GM19023 (cell line): ENCODE measurements around the gene PRIM2.
"Not testable (repeated sequence)": the region's sequence is repeated elsewhere in the genome, so short reads cannot be mapped to it uniquely, and the experiment has no call there.

ENCODE experiments used
- ATAC-seq: cut with Tn5 transposase; IDR thresholded peaks from one replicate; pipeline ENCODE4 v1.9.1; 2021; ENCODE audit warnings: mild to moderate bottlenecking, moderate library complexity; ENCODE audit not compliant: unreplicated experiment

PRIM2 gene

DNA sequence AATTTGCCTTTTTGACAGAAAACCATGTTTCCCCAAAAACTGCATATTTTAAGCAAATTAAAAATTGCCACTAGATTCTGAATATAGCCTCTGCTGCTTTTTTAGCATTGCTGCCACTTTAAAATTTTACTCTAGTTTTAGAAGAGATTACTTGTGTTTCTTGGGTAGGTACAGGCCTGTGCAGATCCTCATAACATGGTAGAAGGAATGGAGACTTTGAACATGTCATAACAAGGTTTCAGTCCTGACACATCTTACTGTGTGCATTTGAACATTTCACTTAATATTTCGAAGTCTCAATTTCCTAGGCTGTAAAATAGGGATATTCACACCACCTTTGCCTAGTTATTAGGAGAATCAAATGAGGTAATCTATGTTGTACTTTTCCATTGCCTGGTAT is 259.6 kb downstream of the PRIM2 start:
- ATAC-seq, result not testable (repeated sequence)

DNA sequence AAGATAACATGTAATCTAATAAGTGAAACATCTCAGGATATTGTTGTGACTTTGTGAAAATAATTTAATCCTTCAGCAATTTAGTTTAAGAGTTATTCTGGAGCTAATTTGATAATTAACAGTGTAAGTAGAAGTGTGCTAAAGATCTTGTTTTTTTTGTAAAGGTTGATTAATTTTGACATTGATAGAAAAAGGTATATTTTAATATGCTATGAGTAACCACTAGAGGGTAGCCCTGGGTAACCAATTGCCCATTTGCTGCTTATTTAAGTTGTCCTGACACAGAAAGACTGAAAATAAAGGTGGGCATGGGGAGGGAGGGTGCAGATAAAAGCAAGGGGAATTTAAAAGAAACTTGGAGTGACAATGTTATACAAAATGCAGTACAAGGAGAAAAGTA is 262.1 kb downstream of the PRIM2 start:
- not testable (repeated sequence) for ATAC-seq

DNA sequence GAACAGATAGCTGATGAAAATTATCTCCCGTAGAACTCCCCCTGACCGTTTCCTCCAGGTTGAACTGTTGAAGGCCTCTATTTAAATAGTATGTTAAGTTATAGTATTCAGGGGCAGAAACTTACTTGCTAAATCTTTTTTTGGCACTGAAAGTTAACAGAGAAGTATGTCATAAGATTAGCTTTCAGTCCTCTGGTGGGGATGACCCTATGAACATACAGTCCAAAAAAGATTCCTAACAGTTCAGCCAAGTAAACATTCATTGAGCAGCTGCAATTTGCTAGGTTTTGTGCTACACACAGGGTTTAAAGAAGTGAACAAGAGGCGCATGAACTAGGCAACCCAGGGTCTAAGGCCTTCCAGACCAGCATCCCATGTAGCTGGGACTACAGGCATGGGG is 264.2 kb downstream of the PRIM2 start:
- ATAC-seq, result not testable (repeated sequence)

DNA sequence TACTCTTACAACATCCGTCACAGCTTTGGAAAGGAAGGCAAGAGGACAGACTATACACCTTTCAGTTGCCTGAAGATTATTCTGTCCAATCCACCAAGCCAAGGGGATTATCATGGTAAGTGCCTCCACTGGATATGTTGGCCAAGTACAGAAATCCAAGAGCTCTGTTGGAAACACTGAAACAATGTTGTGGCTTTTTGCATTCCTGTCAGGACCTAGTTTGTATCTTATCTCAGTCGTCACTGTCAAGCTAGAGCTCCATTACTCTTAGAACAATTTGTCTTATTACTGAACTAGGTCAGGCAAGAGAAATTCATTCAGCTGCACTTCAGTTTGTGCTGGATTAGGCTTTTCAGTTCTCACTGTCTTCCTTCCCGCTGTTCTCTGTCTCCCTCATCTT is 283.7 kb downstream of the PRIM2 start:
- not testable (repeated sequence) for ATAC-seq

DNA sequence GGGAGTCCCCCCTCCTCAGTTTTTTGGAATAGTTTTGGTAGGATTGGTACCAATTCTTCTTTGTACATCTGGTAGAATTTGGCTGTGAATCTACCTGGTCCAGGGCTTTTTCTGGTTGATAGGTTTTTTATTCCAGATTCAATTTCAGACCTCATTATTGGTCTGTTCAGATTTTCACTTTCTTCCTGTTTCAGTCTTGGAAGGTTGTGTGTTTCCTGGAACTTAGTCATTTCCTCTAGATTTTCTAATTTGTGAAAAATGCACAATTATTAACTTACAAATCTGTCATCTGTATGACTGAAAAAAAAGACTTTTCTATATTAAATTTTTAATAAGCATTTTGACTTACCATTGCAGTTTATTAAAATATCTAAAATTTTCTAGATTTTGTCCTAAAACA is 287.9 kb downstream of the PRIM2 start:
- ATAC-seq, result not testable (repeated sequence)

DNA sequence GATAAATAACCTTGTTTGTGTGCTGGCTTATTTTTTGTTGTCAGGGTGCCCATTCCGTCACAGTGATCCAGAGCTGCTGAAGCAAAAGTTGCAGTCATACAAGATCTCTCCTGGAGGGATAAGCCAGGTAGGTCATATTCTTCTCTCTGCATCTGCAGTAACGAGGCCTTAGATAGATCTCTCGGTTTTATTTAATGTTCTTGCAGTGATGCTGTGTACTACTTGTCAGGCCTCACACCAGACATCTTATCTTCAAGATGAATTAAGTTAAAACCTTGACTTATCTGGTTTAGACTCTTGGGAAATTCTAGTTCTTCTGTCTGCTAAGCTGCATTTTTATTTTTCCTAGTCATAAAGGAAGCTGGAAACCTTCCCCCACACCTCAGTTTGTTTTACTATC is 288.9 kb downstream of the PRIM2 start:
- not testable (repeated sequence) for ATAC-seq

DNA sequence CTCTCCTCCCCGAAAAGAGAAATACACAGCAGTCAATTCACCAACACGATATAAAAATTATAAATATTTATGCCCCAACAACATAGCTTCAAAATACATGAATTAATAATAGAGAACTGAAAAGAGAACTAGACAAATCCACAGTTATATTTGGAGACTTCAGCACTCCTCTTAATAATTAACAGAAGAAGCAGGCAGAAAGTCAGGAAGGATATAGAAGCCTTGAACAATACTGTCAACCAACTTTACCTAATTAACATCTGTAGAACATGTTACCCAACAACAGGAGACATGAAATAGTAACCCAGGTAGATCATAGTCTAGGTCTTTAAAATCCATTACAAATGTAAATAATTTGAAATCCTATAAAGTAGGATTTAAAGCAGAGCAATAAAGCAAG is 293.2 kb downstream of the PRIM2 start:
- not testable (repeated sequence) for ATAC-seq

DNA sequence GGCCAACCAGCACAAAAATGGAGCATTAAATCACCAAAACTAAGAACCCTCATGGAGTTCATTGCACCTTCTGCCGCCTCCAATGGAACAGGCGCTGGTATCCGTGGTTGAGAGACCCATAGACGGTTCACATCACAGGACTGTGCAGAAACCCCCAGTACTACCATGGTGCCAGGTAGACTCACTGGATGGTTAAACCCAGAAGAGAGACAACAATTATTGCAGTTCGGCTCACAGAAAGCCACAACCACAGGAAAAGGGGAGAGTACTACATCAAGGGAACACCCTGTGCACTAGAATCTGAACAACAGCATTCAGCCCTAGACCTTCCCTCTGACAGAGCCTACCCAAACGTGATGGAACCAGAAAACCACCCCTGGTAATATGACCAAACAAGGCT is 301.5 kb downstream of the PRIM2 start:
- ATAC-seq, result not testable (repeated sequence)

DNA sequence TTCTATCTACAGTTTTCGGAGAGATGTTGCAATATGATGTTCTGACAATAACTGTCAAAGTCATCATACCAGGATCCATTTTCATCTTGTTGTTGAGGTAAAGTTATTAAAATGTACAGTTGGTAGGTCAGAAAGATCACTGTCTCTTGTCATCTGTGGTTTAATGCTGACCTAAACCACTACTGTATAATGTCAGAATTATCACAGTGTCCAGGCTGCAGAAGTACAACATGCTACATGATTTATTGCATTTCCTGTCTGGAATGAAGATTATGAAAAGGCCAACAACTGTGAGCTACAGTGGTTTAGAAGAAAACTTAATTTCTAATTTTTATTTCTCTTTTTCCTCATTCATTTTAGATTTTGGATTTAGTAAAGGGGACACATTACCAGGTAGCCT is 314.3 kb downstream of the PRIM2 start:
- ATAC-seq, result not testable (repeated sequence)

DNA sequence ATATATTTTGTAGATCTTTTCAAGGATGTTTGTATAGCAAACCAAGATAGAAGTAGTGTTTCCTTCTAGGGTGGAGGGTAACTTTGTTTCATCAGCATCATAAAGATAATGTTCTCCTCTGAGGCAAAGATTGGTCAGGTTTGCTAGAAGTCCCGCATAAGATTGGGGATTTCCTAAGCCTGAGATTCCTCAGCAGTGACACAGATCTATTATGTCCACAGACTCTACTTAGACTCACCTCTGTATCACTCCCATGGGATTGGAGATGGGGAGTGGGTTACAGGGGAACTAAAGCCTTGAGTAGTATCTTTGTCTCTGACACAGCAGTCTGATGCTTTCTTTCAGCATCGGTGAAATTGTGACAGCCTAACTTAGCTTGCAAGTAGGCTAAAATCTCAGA is 341.1 kb downstream of the PRIM2 start:
- ATAC-seq, result not testable (repeated sequence)

DNA sequence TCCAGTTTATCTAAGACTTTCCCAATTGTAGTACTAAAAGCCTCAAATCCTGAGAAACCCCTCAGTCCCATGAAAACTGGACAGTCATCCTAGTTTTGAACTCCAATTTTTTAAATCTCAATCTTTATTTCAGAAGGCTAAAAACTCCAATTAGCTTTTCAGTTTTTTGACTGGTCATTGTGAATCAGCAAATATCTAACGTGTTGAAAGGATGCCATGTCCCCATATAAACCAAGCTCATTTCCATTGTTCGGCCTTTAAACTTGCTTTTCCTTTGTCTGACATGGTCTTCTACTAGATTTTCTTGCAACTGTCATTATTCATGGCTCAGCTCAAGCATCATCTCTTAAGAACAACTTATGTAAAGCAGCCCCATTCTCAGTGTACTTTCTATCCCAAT is 342.4 kb downstream of the PRIM2 start:
- not testable (repeated sequence) for ATAC-seq

DNA sequence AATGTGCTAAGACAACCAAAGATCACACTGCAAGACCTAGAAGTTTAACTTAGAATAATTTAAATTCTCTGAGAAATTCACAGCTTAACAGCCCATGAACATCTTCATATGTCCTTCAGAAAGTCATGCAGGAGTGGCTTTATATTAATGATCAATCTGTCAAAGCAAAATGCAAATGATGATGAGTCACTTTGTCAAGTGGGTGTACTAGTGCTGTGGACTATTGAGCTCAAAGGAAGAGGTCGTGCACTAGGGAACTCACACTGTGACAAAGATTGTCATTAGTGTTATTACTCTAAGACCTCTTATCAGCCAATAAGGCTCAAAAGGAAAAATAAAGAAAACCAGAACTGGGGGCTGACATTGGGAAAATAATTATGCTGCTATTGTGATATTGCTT is 343.5 kb downstream of the PRIM2 start:
- not testable (repeated sequence) for ATAC-seq

DNA sequence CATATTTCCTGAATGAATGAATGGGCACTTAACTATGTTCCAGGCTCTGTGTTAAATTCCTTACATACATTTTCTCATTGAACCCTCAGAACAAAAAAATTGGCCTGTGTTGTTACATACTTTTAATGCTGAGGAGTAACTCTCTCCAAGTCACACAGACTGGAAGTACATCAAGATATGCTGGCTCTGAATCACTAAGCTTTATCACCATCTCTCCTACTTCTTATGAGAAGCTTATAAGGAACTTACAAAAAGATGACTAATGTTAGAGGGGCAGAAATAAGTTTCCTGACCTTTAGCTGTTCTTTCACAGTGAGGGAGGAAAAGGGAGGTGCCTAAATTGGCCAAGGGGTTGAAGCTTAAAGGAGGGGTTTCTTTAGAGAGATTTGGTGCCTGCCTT is 350.7 kb downstream of the PRIM2 start:
- ATAC-seq, result not testable (repeated sequence)

DNA sequence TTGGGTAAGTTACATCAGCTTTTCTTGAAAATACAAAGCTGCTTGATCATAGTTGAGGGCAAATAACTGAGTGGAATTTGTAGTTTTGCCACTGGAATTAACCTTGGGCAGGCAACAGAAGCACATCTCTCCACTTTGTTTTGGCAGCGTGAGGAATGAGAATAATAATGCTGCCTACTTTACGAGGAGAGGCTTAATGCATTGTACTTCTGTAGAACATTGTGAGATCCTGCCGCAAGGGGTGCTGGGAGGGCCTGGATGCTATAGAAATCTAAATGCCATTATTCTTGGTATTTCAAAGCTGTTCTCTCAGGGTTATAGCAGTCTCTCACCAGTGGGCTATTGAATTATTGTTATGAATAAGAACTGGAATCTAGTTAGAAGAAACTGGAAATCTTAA is 353.8 kb downstream of the PRIM2 start:
- ATAC-seq, result not testable (repeated sequence)

DNA sequence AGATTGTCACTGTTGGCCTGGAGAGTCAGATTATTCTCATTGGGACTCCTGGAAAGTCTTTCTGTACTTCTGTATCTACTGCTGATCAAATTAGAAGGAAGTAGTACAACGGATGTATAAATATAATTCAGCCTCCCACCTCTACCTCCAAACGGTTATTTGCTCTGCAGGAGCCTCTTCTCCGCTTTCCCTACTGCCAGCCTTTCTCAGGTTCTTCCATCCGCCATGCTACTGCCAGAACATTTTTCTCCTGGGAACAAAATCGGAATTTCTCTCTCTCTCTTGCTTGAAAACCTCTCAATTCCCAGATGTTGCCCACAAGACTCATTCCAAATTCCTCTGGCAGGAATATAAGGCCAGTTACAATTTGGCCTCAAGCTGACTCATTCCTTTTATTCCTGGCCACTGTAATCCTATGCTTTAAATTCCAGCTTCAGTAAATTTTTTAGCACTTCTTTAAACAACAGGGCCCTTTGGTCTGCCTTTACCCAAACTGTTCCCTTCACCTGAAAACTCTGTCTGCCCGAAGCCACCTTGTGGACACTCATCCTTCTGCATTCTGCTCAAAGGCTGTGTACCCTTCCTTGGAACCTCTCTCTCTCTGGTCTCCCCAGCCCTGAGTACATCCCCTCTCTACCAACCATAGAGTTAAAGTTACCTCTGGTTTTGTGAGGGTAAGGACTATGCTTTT is 354.7 kb downstream of the PRIM2 start:
- not testable (repeated sequence) for ATAC-seq

DNA sequence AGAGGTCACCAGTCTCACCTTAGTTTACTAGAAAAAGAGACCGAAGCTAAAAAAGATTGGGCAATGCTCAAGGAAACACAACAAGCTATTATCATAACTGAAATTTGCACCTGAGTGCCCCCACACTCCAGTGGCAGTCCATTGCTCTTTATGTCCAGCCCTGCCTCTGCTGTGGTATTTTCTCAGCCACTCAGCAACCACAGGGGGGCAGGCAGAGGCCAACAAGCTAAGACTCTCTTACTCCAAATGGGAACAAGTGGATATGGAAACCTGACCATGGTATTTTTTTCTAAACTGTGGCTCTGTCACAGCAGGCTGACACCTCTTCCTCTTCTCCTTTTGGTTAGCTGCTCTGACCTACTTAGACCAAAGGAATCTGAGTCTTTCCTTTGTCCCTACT is 355.9 kb downstream of the PRIM2 start:
- ATAC-seq, result not testable (repeated sequence)

DNA sequence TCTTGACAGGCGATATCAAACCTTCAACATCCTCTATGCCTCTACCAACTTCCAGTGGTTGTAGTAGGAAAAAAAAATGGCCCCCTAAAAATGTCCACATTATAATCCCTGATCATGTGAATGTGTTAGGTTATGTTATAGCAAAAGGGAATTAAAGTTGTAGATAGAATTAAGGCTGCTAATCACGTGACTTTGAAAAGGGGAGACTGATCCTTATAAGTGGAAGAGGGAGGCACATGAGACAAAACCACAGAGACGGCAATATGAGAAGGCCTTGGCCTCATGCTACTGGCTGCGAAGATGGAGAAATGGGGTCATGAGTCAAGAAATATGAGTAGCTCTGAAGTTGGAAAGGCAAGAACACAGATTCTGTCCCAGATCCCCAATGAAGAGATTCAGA is 358.0 kb downstream of the PRIM2 start:
- not testable (repeated sequence) for ATAC-seq

DNA sequence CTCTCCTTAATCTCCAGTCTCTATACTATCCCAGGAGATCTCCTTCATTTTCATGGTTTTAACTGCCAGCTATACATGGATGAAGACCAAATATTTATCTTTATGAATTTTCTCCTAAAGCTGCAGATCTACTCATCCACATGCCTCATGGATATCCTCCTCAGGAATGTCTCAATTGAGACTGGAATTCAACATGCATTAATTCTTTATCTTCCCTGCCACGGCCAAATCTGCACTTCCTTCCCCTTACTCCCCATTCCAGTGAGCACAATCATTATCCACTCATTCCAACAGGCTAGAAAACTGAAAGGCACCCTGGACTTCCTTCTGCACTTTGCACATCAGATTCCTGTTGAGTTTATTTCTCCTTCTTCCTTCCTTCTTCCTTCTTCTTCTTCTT is 379.0 kb downstream of the PRIM2 start:
- ATAC-seq, result not testable (repeated sequence)
